ENCODE measurements around the gene SNX27. TPM values are rescaled to one million over a fixed set of nuclear protein-coding genes. Genes with fewer than 3 reads are reported as not detected.
A peak's percentile ranks its signal among the peaks of the same experiment; 100 is the strongest.
"Not testable (repeated sequence)": the region's sequence is repeated elsewhere in the genome, so short reads cannot be mapped to it uniquely, and the experiment has no call there.

The SNX27 gene
- total and polyA plus RNA-seq, 12 donors = 6.0 to 46.7 (median 24.1) TPM

DNA sequence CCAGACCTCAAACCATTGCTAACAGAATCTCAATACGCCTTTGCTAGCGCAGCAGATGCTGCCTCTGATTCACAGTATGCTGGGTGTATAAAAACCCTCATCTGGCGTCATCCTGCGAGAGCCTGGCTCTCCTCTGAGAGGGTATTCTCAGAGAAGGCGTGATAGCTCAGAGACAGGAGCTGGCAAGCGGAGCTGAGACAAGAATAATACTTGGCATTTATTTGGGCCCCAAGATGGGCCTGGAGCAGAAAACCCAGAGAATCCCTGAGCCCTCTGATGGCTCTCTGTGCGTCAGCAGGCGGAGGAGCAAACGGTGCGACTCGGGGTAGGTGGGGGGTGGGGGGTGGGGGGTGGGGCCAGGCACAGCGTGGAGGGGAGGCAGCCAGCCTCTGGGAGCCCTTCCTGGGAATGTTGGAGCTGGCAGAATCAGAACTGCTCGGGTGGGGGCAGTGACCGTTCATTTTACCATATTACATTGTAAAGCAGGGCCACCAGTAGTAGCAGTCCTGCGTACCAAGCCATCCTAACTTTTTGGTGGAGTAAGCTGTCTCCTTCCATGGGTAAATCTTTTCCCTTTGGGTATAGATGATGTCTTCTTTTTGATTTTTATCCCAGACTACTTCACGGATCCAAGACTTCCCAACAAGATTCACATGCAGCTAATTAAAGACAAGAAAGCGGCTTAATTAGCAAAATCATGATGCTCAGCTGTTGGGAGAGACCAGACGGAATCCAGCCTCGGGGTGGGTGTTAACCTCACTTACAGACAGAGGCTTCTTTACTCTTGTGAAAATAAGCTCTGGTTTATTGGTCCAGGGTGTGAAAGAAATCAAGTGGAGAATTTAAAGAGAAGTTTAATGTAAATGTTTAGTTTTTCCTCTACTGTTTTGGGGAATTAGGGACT, 116.6 kb downstream of the SNX27 start:
- no peaks in the 10 kb centered on the region for H3K9me3 ChIP-seq (replicated peaks in 1 of 3)
- intact Hi-C loops (cut with DNase I) = no loop called here
- H3K4me1 ChIP-seq (replicated peaks in 1 of 2) = peaks cover 0 to 4% of the 10 kb centered on the region in 2 donors
- peak in 1 of 7 donors; percentile 67 for DNase-seq
- H3K27me3 ChIP-seq = peaks cover 5% of the 10 kb centered on the region
- TF ChIP-seq POLR2A (IDR thresholded peaks at IDR 0.05) = no peak
- TF ChIP-seq, protein P1, sequence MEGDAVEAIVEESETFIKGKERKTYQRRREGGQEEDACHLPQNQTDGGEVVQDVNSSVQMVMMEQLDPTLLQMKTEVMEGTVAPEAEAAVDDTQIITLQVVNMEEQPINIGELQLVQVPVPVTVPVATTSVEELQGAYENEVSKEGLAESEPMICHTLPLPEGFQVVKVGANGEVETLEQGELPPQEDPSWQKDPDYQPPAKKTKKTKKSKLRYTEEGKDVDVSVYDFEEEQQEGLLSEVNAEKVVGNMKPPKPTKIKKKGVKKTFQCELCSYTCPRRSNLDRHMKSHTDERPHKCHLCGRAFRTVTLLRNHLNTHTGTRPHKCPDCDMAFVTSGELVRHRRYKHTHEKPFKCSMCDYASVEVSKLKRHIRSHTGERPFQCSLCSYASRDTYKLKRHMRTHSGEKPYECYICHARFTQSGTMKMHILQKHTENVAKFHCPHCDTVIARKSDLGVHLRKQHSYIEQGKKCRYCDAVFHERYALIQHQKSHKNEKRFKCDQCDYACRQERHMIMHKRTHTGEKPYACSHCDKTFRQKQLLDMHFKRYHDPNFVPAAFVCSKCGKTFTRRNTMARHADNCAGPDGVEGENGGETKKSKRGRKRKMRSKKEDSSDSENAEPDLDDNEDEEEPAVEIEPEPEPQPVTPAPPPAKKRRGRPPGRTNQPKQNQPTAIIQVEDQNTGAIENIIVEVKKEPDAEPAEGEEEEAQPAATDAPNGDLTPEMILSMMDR (IDR thresholded peaks at IDR 0.05) = no peak
- peak overlapping the region in 1 of 5 donors; percentile 57 for H3K27ac ChIP-seq
- WGBS, 4 donors = 43 to 55% (median 51%) methylated on average over 18 to 19 of the region's 19 CpGs
- no peaks in the 10 kb centered on the region for H3K36me3 ChIP-seq (replicated peaks in 1 of 2)
- H3K4me3 ChIP-seq = no peak overlapping the region

DNA sequence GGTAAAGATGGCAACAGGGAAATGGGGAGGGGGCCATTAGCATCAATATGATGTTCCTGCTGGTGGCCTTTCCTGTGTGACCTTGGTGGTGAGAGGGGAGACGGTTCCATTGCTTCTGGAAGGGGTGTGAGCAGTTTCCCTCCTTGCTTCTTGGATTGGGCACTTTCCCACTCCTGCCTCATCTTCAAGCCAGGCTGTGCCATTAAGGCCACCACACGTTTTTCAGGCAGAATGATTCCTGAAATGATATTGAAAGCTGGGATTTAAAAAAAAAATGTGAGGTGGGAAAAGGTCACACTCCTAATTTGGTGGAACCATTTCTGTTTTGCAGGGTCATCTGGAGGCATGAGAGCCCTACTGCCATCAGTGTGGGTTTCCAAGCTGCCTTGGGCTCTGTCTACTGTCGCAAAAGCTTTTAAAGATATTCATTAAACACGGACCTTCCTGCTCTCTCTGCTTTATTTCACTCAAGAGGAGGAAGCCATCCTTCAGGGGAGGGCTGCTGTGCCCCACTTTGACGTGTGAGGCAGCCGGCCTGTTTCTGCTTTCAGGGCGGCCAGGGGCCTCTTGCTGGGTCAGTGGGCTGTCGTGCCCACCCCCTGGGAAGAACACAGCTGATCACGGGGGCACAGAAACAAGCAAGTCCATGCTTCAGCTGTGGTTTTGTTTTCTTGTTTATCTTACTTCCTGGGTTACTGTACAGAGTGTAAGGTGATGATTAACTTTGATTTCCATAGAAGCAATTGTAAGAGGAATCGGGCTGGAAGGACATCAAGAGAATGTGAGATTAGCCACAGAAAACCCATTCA, 117.5 kb downstream of the SNX27 start:
- peaks cover 5% of the 10 kb centered on the region for H3K27me3 ChIP-seq
- intact Hi-C loops (cut with DNase I) = no loop called here
- WGBS, 4 donors = 52 to 71% (median 60%) methylated on average over 10 of the region's 10 CpGs
- H3K27ac ChIP-seq = no peak overlapping the region
- H3K36me3 ChIP-seq (replicated peaks in 1 of 2) = no peaks in the 10 kb centered on the region
- DNase-seq = peak in 1 of 7 donors; percentile 48
- TF ChIP-seq, protein P1 (IDR thresholded peaks at IDR 0.05) = no peak
- TF ChIP-seq POLR2A (IDR thresholded peaks at IDR 0.05) = no peak
- no peaks in the 10 kb centered on the region for H3K9me3 ChIP-seq (replicated peaks in 1 of 3)
- H3K4me1 ChIP-seq (replicated peaks in 1 of 2) = no peaks in the 10 kb centered on the region
- no peak overlapping the region for H3K4me3 ChIP-seq

DNA sequence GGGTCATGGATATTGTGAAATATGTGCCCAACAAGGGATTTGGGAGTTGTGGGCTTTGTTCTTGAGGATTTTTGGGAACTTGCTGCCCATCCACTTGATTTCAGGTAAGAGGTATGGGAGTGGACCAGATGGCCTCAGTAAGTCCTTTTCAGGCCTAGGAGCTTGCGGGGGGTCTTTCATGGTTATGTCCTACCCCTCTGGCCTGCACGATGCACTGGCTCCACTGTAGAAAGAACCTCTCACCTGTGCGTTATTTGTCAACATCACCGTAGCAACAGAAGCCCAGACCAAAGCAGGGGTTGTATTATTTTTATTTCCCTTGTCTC, 118.1 kb downstream of the SNX27 start:
- WGBS, 4 donors = 82 to 93% (median 84%) methylated on average over 3 to 4 of the region's 4 CpGs
- Histone ChIP-seq H3K27ac (no peak overlapping the region), H3K4me3 (no peak overlapping the region), H3K27me3 (peaks cover 5% of the 10 kb centered on the region), H3K36me3 (replicated peaks in 1 of 2) (no peaks in the 10 kb centered on the region), H3K4me1 (replicated peaks in 1 of 2) (no peaks in the 10 kb centered on the region), H3K9me3 (replicated peaks in 1 of 3) (no peaks in the 10 kb centered on the region)
- peak in 1 of 7 donors; percentile 43 for DNase-seq
- intact Hi-C loops (cut with DNase I) = loop anchor here (5.0 to 10.0 kb wide), 2 partner anchors 138 to 265 kb away; no protein-coding TSS in a partner anchor
- TF ChIP-seq POLR2A (IDR thresholded peaks at IDR 0.05) = no peak
- TF ChIP-seq, protein P1 (IDR thresholded peaks at IDR 0.05) = no peak

DNA sequence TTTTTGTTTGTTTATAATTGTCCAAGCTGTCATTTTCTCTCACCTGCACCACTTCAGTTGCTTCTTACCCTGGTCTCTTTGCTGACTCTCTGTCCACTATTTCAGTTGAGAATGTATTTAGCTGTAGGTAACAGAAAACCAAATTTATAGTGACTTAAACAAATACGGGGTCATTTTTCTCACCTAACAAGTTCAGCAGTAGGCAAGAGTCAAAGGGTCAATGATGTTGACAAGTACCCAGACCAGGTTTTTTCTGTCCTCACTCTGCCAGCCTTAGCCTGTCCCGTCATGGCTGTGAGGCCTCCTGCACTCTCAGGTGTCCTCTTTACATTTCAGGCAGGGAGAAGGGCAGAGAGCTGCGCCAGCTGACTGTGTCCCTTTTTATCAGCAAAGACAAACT, 121.3 kb downstream of the SNX27 start:
- intact Hi-C loops (cut with DNase I) = loop anchor here (5.0 to 10.0 kb wide), 2 partner anchors 141 to 268 kb away; no protein-coding TSS in a partner anchor
- Histone ChIP-seq H3K4me3 (no peak overlapping the region), H3K27ac (no peak overlapping the region), H3K4me1 (replicated peaks in 1 of 2) (no peaks in the 10 kb centered on the region), H3K27me3 (peaks cover 5% of the 10 kb centered on the region), H3K36me3 (replicated peaks in 1 of 2) (no peaks in the 10 kb centered on the region), H3K9me3 (replicated peaks in 1 of 3) (no peaks in the 10 kb centered on the region)
- 75 to 82% (median 81%) methylated on average over 3 of the region's 3 CpGs for WGBS, 4 donors
- peak in 1 of 7 donors; percentile 18 for DNase-seq
- no peak for TF ChIP-seq POLR2A (IDR thresholded peaks at IDR 0.05)
- TF ChIP-seq, protein P1 (IDR thresholded peaks at IDR 0.05) = no peak

DNA sequence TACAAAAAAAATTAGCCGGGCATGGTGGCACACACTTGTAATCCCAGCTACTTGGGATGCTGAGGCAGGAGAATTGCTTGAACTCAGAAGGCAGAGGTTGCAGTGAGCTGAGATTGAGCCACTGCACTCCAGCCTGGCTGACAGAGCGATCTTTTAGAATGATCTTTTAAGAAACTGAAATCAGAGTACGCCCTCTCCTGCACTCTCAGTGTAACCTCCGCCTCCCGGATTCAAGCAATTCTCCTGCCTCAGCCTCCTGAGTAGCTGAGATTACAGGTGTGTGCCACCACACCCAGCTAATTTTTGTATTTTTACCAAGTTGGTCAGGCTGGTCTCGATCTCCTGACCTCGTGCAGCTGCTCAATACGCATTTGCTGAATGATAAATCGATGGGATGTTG, 122.1 kb downstream of the SNX27 start:
- WGBS, 4 donors = 85 to 92% (median 89%) methylated on average over 9 of the region's 9 CpGs
- intact Hi-C loops (cut with DNase I) = loop anchor here (5.0 to 10.0 kb wide), 2 partner anchors 142 to 269 kb away; no protein-coding TSS in a partner anchor
- DNase-seq = peak in 1 of 7 donors; percentile 3
- not testable (repeated sequence) for H3K27ac ChIP-seq; H3K9me3 ChIP-seq (replicated peaks in 1 of 3); H3K27me3 ChIP-seq; H3K4me3 ChIP-seq; H3K4me1 ChIP-seq (replicated peaks in 1 of 2); H3K36me3 ChIP-seq (replicated peaks in 1 of 2)
